Stimulated activated memory B cell treated with anti-CD40 and anti-IgM and Interleukin-4, amounts not matched to agents 10 μg/mL and 1 μg/mL and 100 μg/mL, for 72 hours (primary cell): Measurements from ENCODE around the gene LRP2.

Source experiments
- ATAC-seq: fragments of 150-1000 bp; cut with Tn5 transposase; 2 replicates; pipeline ENCODE4 v1.10.0; 2021
- H3K27ac Mint-ChIP-seq: one replicate; pipeline ENCODE4 v1.8.0; 2022; ENCODE audit warnings: mild to moderate bottlenecking, mixed read lengths
- H3K27me3 Mint-ChIP-seq: one replicate; pipeline ENCODE4 v1.8.0; 2022; ENCODE audit warnings: mixed read lengths
- H3K36me3 Mint-ChIP-seq: one replicate; pipeline ENCODE4 v1.8.0; 2022; ENCODE audit warnings: mixed read lengths
- H3K4me1 Mint-ChIP-seq: one replicate; pipeline ENCODE4 v1.8.0; 2022; ENCODE audit warnings: mixed read lengths
- H3K4me3 Mint-ChIP-seq: one replicate; pipeline ENCODE4 v1.8.0; 2022; ENCODE audit warnings: mild to moderate bottlenecking, moderate library complexity, mixed read lengths
- H3K9me3 Mint-ChIP-seq: one replicate; pipeline ENCODE4 v1.8.0; 2022; ENCODE audit warnings: mixed read lengths

Gene LRP2

DNA sequence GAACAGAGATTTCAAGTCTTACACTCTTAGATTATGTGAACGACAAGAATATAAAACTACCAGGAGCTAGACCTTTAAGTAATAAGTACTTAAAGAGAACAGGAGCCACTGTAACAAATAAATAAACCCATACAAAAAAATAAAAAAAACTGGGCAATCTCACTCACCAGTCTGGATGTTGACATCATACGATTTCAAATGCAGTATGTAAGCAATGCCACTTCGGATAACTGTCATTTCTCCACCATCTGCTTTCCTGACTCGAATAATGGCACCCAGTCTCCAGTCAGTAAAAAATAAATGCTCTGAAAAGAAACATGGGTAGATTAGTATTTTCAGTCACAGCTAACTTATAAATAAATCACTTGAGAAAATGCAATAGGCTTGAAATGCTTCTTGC is 115.1 kb downstream of the LRP2 start:
- Mint-ChIP-seq H3K4me1 (no peaks in the 10 kb centered on the region), H3K4me3 (no peak overlapping the region), H3K27me3 (no peaks in the 10 kb centered on the region), H3K9me3 (no peaks in the 10 kb centered on the region), H3K36me3 (no peaks in the 10 kb centered on the region), H3K27ac (no peak overlapping the region)
- ATAC-seq, result no peak

- Mint-ChIP-seq H3K36me3 (no peaks in the 10 kb centered on the region), H3K27ac (no peak overlapping the region), H3K27me3 (no peaks in the 10 kb centered on the region)
Measured at GRCh38 chr2:169240405-169240804, 121.9 kb downstream of the LRP2 start.

GRCh38 chr2:169237939-169238338 is 124.4 kb downstream of the LRP2 start:
- H3K4me1 Mint-ChIP-seq, result no peaks in the 10 kb centered on the region
- no peaks in the 10 kb centered on the region for H3K27me3 Mint-ChIP-seq
- no peaks in the 10 kb centered on the region for H3K36me3 Mint-ChIP-seq
- ATAC-seq, result no peak
- no peak overlapping the region for H3K27ac Mint-ChIP-seq
- no peak overlapping the region for H3K4me3 Mint-ChIP-seq
- no peaks in the 10 kb centered on the region for H3K9me3 Mint-ChIP-seq

More at GRCh38 chr2:169240405-169240804, 121.9 kb downstream of the LRP2 start:
- no peaks in the 10 kb centered on the region for H3K9me3 Mint-ChIP-seq
- no peaks in the 10 kb centered on the region for H3K4me1 Mint-ChIP-seq
- no peak overlapping the region for H3K4me3 Mint-ChIP-seq
- no peak for ATAC-seq

DNA sequence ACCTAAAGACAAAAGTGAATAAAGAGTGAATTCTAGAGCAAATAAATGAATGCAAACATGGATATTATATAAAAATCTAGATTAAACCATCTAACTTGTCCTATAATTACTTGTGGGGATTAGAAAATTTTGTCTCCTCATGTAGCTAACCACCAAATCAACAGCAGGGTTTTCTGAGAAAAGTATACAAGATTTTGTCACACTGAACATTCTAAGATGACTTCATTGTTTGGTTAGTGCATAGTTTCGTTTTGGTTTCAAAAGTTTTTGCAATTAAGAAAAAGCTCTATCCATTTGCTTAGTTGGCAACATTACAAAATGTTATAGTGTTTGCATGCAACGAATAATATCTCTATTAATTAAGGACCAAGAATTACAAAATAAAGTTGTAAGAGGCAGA is 125.0 kb downstream of the LRP2 start:
- H3K27me3 Mint-ChIP-seq, result no peaks in the 10 kb centered on the region
- H3K36me3 Mint-ChIP-seq, result no peaks in the 10 kb centered on the region
- no peaks in the 10 kb centered on the region for H3K4me1 Mint-ChIP-seq
- no peaks in the 10 kb centered on the region for H3K9me3 Mint-ChIP-seq
- H3K4me3 Mint-ChIP-seq, result no peak overlapping the region
- ATAC-seq, result no peak
- H3K27ac Mint-ChIP-seq, result no peak overlapping the region

- Mint-ChIP-seq H3K27ac (no peak overlapping the region), H3K36me3 (no peaks in the 10 kb centered on the region), H3K4me3 (no peak overlapping the region), H3K27me3 (no peaks in the 10 kb centered on the region), H3K4me1 (no peaks in the 10 kb centered on the region), H3K9me3 (no peaks in the 10 kb centered on the region)
- peak; percentile 27 for ATAC-seq
Measured at GRCh38 chr2:169232551-169233154, 129.7 kb downstream of the LRP2 start.

DNA sequence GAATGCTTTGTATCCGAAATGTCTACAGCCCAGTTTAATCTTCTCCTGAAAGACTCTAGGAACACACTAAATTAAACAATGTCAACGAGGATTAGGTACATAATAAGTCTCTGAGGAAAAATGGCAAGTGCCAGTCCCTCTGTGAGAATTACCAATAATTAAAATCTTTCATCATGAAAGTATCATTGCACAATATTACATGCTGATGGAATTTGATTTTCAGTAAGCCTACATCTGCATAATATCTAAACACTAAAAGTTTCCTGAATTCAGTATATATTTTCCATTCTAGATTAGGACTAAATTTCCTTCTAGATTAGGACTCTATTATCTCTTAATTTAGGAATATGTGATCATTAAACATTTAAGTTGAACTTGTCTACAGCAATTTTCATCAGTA is 132.1 kb downstream of the LRP2 start:
- H3K9me3 Mint-ChIP-seq, result no peaks in the 10 kb centered on the region
- H3K4me3 Mint-ChIP-seq, result no peak overlapping the region
- H3K27ac Mint-ChIP-seq, result no peak overlapping the region
- H3K36me3 Mint-ChIP-seq, result no peaks in the 10 kb centered on the region
- H3K4me1 Mint-ChIP-seq, result no peaks in the 10 kb centered on the region
- H3K27me3 Mint-ChIP-seq, result no peaks in the 10 kb centered on the region
- no peak for ATAC-seq

- H3K4me3 Mint-ChIP-seq, result no peak overlapping the region
- no peak for ATAC-seq
- H3K36me3 Mint-ChIP-seq, result no peaks in the 10 kb centered on the region
- H3K4me1 Mint-ChIP-seq, result no peaks in the 10 kb centered on the region
- H3K27me3 Mint-ChIP-seq, result no peaks in the 10 kb centered on the region
- no peak overlapping the region for H3K27ac Mint-ChIP-seq
- H3K9me3 Mint-ChIP-seq, result no peaks in the 10 kb centered on the region
Measured at GRCh38 chr2:169229590-169229989, 132.7 kb downstream of the LRP2 start.

GRCh38 chr2:169225906-169226305 is 136.4 kb downstream of the LRP2 start:
- H3K27me3 Mint-ChIP-seq, result no peaks in the 10 kb centered on the region
- no peaks in the 10 kb centered on the region for H3K9me3 Mint-ChIP-seq
- ATAC-seq, result no peak
- no peak overlapping the region for H3K4me3 Mint-ChIP-seq
- H3K27ac Mint-ChIP-seq, result no peak overlapping the region
- H3K4me1 Mint-ChIP-seq, result no peaks in the 10 kb centered on the region
- no peaks in the 10 kb centered on the region for H3K36me3 Mint-ChIP-seq

- no peaks in the 10 kb centered on the region for H3K36me3 Mint-ChIP-seq
- H3K4me1 Mint-ChIP-seq, result no peaks in the 10 kb centered on the region
- H3K27me3 Mint-ChIP-seq, result no peaks in the 10 kb centered on the region
- no peaks in the 10 kb centered on the region for H3K9me3 Mint-ChIP-seq
- H3K27ac Mint-ChIP-seq, result no peak overlapping the region
- ATAC-seq, result no peak
- no peak overlapping the region for H3K4me3 Mint-ChIP-seq
Measured at GRCh38 chr2:169225233-169225750, 137.0 kb downstream of the LRP2 start.

DNA sequence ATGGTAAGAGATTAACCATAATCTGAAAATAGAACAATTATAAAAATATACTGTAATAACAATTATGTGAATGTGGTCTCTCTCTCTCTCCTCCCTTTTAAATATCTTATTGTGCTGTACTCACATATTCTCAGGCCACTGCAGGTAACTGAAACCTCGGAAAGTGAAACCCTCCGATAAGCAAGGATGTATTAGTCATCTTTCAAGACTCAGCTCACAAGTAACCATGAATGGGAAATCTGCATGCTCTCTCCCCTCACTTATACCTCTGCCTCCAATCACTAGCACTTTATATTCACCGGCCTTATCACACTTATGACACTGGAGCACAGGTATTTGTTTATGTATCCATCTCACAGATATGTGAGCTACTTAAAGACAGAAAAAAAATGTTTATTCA is 139.7 kb downstream of the LRP2 start:
- Mint-ChIP-seq H3K9me3 (no peaks in the 10 kb centered on the region), H3K36me3 (no peaks in the 10 kb centered on the region), H3K27me3 (no peaks in the 10 kb centered on the region), H3K4me1 (no peaks in the 10 kb centered on the region), H3K4me3 (no peak overlapping the region), H3K27ac (no peak overlapping the region)
- ATAC-seq, result no peak

GRCh38 chr2:169221745-169222369 is 140.5 kb downstream of the LRP2 start:
- Mint-ChIP-seq H3K36me3 (no peaks in the 10 kb centered on the region), H3K4me1 (no peaks in the 10 kb centered on the region), H3K9me3 (no peaks in the 10 kb centered on the region), H3K4me3 (no peak overlapping the region), H3K27ac (no peak overlapping the region), H3K27me3 (no peaks in the 10 kb centered on the region)
- no peak for ATAC-seq

GRCh38 chr2:169210917-169211316 is 151.4 kb downstream of the LRP2 start:
- no peaks in the 10 kb centered on the region for H3K4me1 Mint-ChIP-seq
- no peak overlapping the region for H3K4me3 Mint-ChIP-seq
- H3K27me3 Mint-ChIP-seq, result no peaks in the 10 kb centered on the region
- H3K36me3 Mint-ChIP-seq, result no peaks in the 10 kb centered on the region
- H3K27ac Mint-ChIP-seq, result no peak overlapping the region
- no peak for ATAC-seq
- H3K9me3 Mint-ChIP-seq, result no peaks in the 10 kb centered on the region

- Mint-ChIP-seq H3K4me3 (no peak overlapping the region), H3K27me3 (no peaks in the 10 kb centered on the region), H3K36me3 (no peaks in the 10 kb centered on the region), H3K27ac (no peak overlapping the region), H3K4me1 (no peaks in the 10 kb centered on the region), H3K9me3 (no peaks in the 10 kb centered on the region)
- ATAC-seq, result no peak
Measured at GRCh38 chr2:169208026-169208425, 154.3 kb downstream of the LRP2 start.

- Mint-ChIP-seq H3K9me3 (no peaks in the 10 kb centered on the region), H3K4me1 (no peaks in the 10 kb centered on the region), H3K27ac (no peak overlapping the region), H3K4me3 (no peak overlapping the region), H3K36me3 (no peaks in the 10 kb centered on the region), H3K27me3 (no peaks in the 10 kb centered on the region)
- ATAC-seq, result no peak
Measured at GRCh38 chr2:169205176-169205575, 157.2 kb downstream of the LRP2 start.

GRCh38 chr2:169203952-169204351 is 158.4 kb downstream of the LRP2 start:
- Mint-ChIP-seq H3K4me1 (no peaks in the 10 kb centered on the region), H3K4me3 (no peak overlapping the region), H3K9me3 (no peaks in the 10 kb centered on the region), H3K27ac (no peak overlapping the region), H3K27me3 (no peaks in the 10 kb centered on the region), H3K36me3 (no peaks in the 10 kb centered on the region)
- ATAC-seq, result no peak

DNA sequence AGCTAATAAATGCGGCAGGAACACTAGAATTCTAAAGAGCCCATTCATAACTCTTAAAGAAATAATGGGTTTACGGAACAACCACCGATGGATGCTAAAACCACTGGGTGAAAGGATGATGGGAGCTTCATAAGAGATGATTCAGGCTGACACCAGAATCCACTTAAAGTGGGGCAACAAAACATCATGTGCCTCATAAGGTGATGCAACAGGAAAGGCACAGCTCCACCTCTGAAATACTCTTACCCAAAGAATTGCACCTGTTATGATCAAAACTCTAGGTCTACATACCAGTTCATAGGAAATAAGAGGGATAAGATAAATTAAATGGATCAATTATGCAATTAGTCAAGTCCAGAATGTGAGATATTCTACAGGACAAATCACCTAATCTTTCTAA is 161.6 kb downstream of the LRP2 start:
- H3K27ac Mint-ChIP-seq, result no peak overlapping the region
- H3K36me3 Mint-ChIP-seq, result no peaks in the 10 kb centered on the region
- H3K9me3 Mint-ChIP-seq, result no peaks in the 10 kb centered on the region
- no peak overlapping the region for H3K4me3 Mint-ChIP-seq
- no peak for ATAC-seq
- H3K27me3 Mint-ChIP-seq, result no peaks in the 10 kb centered on the region
- H3K4me1 Mint-ChIP-seq, result no peaks in the 10 kb centered on the region
